ENCODE results near the gene AP1G1.
"Not testable (repeated sequence)": the region's sequence is repeated elsewhere in the genome, so short reads cannot be mapped to it uniquely, and the experiment has no call there.

GRCh38 chr16:71790329-71790728 lies 18.3 kb downstream of the AP1G1 start:
- TF ChIP-seq YY1 (IDR thresholded peaks at IDR 0.05; ENCODE audit: insufficient read depth, insufficient read length); SUZ12 (IDR thresholded peaks at IDR 0.05; ENCODE audit: extremely low read depth, insufficient read depth, insufficient read length): not testable (repeated sequence)

All from NT2/D1 (cell line).